Airway epithelial cell (primary cell): ENCODE results near the gene SATB2. TPM values are rescaled to one million over a fixed set of nuclear protein-coding genes. Genes with fewer than 3 reads are reported as not detected.

Experiments
- total RNA-seq: library from RNA; depleted of rRNA; stranded (reverse); fragments of >200 nt; gene quantifications from 2 replicates; pipeline ENCODE4 v1.2.3, GENCODE V29; 2015

SATB2 gene
- 0.28 and 0.42 TPM in 2 replicates for total RNA-seq

GRCh38 chr2:199457147-199458008, at the start of gene SATB2:
Gene SATB2 (minus strand): TSS chr2:199457939. CDS start chr2:199456037, 1,902 bp downstream.

